Right ventricle myocardium superior (tissue), 1 donor: ENCODE measurements around the gene MFNG. TPM values are rescaled to one million over a fixed set of nuclear protein-coding genes. Genes with fewer than 3 reads are reported as not detected.
A peak's percentile ranks its signal among the peaks of the same experiment; 100 is the strongest.

Experiments
- ATAC-seq: fragments of 200-7000 bp; cut with Tn5 transposase; one replicate; pipeline ENCODE4 v1.9.1; 2020; ENCODE audit warnings: mild to moderate bottlenecking; ENCODE audit not compliant: poor library complexity
- DNase-seq: peaks from one replicate; pipeline ENCODE4 v3.0.0-alpha.2; 2020
- intact Hi-C: fragments of 100-400 bp; cut with DNase I; formaldehyde crosslinking; loops from one replicate; pipeline ENCODE4 v1.11.2; 2022
- total RNA-seq: library from RNA; stranded (reverse); fragmentation: NEBNext Ultra II Directional; extraction: Animal tissue kit (Norgen Biotek cat#: 25700); gene quantifications from one replicate; pipeline ENCODE4 v1.2.1, GENCODE V29; 2021
- donor health status: DM: no; HTN: yes; CAD: no; lungs with severe emphysema.

Gene MFNG
- total RNA-seq, 1 donor from 2014 or later, result 12.7 TPM

DNA sequence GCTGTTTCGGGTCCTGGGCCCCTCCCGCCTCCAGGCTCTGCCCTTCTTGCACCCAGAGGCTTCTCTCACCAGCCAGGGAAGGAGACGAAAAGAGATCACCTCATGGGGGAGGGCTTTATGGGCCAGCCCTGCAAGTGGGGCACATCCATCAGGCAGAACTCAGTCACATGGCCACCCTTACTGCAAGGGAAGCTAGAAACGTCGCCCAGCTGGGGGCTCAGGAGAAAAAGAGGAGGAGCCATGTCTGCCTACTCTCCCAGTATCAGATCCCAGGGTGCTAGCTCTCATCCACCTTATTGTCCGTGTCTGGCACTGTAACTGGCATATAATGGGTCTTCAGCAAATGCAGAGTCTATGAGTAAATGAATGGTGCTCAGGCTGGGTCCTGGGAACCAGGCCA is 24.2 kb downstream of the MFNG start:
- DNase-seq (no peak), ATAC-seq (no peak)
- intact Hi-C loops, result no loop called here

DNA sequence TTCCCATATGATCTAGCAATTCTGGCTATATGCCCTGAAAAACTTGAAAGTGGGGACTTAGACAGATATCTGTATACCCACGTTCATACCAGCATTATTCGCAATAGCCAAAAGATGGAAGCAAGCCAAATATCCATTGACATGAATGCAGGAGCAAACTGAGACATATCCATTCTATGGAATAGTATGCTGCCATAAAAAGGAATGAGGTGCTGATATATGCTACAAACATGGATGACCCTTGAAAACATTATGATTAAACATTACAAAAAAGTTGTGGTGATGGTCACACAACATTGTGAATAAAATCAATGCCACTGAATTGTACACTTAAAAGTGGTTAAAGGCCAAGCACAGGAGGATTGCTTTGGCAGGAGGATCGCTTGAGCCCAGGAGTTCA is 25.5 kb downstream of the MFNG start:
- ATAC-seq, result no peak
- intact Hi-C loops, result no loop called here
- no peak for DNase-seq

DNA sequence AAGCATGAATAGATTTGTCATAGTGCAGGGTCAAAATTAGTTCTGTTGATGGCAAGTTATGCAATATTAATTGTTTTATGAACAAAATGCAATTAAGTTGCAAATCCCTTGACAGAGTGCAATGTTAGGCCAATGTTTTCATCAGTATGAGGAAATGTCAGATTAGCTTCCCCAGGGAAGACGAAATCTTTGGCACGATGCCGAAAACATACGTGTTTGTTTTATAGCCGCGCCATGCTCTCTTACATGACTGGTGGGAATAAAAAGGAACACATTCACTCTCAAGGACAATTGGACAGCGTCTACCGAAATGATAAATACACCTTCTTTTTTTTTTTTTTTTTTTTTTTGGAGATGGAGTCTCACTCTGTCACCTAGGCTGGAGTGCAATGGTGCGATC is 27.0 kb downstream of the MFNG start:
- intact Hi-C loops, result no loop called here
- ATAC-seq (no peak), DNase-seq (no peak)

DNA sequence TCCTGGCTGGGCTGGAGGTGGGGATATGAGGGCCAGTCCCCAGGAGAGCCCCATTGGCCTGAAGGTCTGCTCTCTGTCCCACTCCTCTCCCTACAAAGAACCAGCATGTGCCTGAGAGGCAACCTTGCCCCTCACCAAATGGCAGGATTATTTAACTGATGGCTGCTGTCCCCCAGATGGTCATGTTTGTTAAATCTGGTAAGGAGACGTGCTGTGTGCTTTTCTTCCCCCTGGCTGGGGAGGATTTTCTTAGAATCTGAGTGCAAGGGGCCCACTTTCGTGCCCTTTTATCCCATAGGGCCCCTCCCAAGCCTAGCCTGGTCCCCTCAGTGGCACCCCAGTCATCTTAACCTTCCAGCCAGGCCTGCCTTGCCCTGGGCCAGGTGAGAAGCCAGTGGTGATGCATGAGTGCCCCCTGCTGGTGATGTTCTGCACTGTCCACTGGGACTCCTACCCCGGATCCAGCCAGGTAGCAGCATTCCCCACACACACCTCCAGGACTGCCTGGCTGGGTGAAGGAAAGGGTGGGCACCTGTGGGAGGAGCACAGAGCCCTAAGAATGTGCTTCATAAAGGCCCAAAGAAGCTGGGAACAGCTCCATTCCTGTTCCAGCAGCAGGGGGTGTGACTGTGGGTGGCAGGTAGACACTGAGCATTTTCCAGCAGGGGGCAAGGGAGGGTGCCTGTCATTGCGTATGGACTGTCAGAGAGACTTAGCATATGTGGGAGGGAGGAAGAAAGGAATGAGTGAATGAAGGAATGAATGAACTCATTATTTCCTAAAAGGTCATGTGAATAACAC is 28.9 kb downstream of the MFNG start:
- ATAC-seq (peak; percentile 82), DNase-seq (peak; percentile 77)
- intact Hi-C loops, result loop anchor here (2.0 kb wide), 1 partner anchor 140 kb away; no protein-coding TSS in a partner anchor

DNA sequence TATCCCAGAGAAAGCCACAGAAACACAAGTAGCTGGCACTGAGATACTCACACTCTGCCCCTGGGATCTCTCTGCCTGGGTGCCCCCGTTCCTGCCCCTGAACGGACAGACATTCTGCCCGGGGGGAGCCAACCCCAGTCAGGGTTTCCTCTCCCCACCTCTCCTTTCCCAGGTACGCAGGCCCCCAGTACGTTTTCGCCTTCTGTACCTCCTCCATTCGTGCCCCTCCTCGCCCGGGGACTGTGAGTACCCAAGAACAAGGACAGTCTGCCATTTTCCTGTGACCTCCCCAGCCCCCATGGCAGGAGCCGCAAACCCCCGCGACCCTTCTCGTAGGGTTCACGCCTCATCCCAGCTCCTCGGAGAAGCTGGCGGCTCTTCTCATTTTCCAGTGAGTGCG is 29.8 kb downstream of the MFNG start:
- ATAC-seq (no peak), DNase-seq (no peak)
- intact Hi-C loops, result loop anchor here (2.0 kb wide), 1 partner anchor 140 kb away; no protein-coding TSS in a partner anchor

DNA sequence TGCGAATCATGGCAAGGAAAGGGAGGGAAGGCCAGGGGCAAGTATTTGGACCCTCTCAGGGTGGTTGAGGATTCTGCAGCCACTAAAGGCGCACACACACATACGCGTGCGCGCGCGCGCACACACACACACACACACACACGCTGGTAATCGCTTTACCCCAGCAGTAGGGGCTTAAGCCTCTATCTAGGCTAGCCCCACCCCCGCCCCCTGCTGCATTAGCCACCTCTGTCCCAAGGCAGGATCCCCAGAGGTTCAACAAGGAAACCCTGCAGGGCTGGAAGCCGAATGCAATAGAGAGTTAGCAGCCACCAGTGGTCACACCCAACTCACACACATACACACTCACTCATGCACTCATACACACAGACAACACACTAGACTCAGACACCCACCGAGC is 30.3 kb downstream of the MFNG start:
- intact Hi-C loops, result loop anchor here (2.0 kb wide), 1 partner anchor 139 kb away; no protein-coding TSS in a partner anchor
- DNase-seq, result no peak
- ATAC-seq, result no peak

DNA sequence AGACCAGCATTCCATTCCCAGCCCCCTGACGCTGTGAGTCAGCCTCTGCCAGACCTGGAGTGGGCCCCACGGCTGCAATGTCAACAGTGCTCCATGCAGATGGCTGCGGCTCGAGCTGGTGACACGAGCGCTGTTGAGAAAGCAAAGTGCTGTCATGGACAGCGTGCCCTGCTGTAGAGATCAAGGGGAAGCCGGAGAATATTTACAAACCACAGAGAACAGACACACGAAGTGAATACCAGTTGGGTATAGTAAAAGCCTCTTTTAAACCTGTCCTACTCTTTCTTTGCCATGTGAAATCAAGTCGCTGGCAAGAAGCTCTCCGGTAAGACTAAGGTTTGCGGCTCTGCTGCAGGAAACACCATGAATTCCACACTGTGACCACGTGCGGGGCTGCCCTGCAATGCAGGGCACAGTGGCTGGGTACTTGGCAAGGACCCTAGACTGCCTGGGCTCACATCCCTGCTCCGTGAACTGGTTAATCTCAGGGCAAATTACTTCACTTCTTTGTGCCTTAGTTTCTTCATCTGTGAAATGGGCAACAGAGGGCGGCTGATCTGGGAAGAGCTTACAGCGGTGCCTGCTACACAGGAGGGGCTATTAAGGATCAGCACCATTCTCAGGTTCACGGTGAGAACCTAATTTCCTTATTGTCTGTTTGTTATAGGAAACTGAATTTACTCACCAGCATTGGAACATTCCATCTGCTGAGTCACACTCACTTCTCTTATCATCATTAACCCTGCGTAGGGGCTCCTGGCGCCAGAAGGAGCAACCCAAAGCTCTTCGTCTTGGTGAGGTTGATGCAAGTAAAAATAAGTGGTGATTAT is 31.1 kb downstream of the MFNG start:
- intact Hi-C loops, result no loop called here
- DNase-seq, result no peak
- ATAC-seq, result no peak

DNA sequence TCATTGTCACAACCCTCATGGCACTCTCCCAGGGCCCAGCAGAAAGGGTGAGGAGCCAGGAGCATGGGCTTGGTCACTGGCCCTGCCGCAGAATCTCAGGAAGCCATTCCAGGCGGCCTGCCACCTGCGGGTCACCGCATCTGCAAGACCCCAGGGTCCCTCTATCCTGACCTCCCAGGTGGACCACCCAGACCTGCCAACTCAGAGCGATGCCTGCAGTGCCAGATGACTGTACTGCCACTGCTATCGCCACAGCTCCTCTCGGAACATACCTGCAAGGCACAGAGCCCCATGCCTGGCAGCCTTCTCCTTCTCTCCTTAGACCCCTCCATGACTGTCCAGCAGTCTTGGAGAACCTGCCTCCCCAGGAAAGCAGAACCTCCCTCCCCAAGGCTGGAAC is 32.5 kb downstream of the MFNG start:
- ATAC-seq (no peak), DNase-seq (no peak)
- intact Hi-C loops, result no loop called here

DNA sequence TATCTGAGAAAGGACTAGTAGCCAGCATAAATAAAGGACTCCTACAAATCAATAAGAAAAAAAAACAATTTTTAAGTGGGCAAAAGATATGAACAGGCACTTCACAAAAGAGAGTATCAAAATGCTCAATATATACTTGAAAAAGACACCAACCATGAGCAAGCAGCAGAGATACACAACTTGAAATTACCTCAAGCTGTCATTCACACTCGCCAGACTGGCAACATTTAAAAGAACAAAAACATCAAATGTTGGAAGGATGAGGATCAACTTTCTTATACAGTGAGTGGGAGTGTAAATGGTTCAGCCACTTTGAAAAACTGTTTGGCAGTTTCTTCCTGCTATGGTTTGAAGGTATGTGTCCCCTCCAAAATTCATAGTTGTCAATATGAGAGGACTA is 35.0 kb downstream of the MFNG start:
- intact Hi-C loops, result no loop called here
- DNase-seq (no peak), ATAC-seq (no peak)

DNA sequence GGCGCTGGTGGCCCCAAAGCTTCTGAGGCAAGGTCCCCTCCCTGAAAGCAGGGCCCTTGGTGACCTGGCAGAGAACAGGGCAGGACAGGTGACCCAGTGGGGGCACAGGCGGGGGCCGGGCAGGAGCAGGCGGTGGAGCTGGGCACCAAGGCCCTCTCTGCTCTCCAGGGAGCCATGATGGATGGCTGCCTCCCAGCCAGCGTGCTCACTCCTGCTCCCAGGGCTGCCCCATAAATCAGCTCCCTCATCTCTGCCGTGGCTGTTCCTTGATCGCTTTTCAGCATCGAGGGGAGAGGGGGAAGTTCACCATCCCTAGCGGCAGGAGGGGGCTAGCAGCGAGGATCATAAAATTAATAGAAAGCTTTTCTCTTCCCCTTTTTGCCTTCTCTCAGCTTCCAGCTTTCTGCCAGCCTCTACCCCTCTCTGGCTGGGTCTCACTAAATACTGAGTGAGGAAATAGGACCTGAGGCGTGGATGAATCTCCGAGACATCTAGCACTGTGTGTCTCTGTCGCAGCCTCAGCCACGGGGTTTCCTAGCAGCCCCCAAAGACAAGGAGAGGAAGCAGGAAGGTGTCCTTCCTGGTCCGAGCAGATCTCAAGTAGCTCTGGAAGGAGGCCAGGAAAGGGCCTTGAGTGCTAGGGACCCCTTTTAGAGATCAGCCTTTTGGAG is 36.7 kb downstream of the MFNG start:
- DNase-seq, result no peak
- no peak for ATAC-seq
- intact Hi-C loops, result no loop called here

DNA sequence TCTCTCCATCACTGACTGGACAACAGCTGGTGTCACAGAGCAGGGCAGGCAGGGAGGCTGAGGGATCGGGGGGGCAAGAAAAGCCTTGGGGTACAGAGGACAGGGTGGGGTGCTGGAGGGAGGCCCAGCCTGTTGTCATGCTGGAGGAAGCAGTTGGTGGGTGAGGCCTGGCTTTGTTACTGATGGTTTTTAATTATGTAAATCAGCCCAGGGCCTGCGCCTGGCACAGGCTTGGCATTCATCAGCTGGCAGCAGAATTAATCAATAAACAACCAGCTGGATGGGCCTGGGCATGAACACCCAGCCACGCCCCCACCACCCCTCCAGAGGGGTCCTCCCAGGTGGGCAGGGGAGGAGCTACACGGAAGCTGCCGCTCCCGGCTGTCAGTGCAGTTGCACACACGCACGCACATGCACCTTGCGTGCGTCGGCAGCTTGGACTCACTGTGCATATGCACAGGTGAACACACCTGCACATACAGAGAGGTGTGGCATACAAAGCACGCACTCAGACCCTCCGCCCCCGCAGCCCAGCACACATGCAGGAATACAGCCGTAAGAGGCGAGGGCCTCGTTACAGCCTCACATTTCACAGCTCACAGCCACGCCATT is 37.6 kb downstream of the MFNG start:
- ATAC-seq (no peak), DNase-seq (no peak)
- intact Hi-C loops, result no loop called here

DNA sequence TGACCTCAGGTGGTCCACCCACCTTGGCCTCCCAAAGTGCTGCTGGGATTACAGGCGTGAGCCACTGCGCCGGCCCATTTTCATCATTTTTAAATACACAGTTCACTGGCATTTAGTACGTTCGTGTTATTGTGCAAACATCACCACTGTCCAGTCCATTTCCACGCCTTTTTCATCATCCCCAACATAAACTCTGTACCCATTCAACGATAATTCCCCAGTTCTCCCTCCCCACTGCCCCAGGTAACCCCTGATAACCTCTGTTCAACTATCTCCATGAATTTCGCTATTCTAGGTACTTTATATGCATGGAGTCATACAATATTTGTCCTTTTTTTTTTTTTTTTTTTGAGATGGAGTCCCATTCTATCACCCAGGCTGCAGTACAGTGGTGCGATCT is 40.7 kb downstream of the MFNG start:
- ATAC-seq, result no peak
- intact Hi-C loops, result no loop called here

DNA sequence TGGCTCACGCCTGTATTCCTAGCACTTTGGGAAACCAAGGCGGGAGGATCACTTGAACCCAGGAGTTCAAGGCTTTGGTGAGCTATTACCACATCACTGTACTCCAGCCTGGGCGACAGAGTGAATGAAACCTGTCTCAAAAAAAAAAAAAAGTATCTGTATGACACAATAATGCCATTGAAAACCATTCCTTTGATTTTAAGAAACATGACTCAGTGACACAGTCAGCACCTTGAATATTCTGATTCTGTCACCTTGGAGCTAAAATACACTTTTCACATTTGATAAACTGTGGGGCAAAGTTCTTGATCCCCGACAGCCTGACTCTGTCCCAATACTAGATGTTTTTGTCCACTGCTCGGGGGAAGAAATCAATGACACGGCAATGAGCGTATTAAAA is 42.2 kb downstream of the MFNG start:
- intact Hi-C loops, result no loop called here
- ATAC-seq, result no peak

More for the DNA sequence above, 40.7 kb downstream of the MFNG start:
- no peak for DNase-seq

DNA sequence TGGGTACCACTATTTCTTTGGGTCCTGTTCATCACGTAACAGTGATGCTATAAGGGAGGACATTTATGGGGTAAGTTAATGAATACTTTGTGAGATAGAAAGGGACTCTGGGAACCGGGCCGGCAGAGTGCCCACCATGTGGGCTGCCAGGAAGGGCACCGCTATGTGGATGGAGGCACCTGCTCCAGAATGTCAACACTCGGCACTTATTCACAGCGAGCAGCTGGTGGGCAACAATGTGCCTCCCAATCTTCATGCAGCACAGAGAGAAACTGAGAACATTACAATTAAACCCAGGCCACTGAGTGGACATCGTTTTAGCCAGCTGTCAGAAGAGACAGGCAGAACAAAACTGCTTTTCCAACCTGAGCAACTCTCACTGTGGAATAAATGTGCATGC is 43.1 kb downstream of the MFNG start:
- DNase-seq (no peak), ATAC-seq (no peak)
- intact Hi-C loops, result no loop called here

More for the DNA sequence above, 42.2 kb downstream of the MFNG start:
- no peak for DNase-seq

DNA sequence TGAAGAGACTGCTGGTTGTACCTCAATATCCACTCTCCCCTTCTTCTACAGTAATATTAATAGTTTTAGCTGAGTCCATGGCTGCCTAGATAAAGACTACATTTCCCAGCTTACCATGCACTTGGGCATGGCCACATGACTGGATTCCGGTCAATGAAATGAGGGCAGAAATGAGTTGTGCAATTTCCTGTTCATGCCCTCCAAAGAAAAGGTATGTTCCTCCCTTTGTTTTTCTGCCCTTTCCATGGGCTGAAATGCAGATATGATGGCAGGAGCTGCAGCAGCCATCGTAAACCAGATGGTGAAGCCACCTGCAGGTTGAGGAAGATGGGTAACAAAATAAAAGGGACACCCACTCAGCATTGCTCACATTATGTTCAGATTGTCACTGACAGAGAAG is 43.6 kb downstream of the MFNG start:
- intact Hi-C loops, result no loop called here
- ATAC-seq (no peak), DNase-seq (no peak)

DNA sequence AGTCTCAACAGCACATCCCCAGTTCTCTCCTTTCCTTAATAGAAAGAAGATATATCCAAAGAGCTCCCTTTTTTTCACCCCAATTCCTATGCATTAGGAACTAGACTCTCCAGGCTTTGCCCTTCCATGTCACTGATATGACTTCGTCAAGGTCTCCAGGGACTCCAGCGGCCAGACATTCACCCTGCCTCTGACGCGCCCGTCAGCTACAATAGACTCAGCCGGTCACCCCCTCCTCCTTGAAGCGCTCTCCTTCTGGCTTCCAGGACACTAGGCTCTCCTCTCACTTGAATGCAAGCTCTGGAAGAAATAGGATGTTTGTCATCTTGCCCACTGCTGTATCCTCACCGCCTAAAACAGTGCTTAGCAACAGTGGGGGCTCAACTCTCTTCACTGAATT is 44.0 kb downstream of the MFNG start:
- intact Hi-C loops, result no loop called here
- DNase-seq, result no peak
- ATAC-seq, result no peak

DNA sequence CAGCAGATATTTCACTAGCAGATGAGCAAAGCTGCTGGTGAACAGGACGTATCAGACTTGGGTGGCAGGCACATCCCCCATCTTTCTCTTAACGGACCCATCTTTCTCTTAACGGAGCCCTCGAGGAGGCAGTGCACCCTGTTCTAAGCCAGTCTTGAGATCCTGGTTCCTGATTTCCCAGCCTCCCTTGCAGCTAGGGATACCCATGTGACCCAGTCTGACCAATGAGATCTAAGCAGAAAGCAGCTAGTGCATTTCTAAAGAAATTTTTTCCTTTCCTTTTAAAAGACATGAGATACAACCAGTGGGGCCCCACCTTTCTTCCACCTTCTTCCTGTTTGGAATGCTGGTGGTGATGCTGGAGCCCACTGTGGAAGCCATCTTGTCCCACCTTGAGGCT is 45.3 kb downstream of the MFNG start:
- ATAC-seq (no peak), DNase-seq (no peak)
- intact Hi-C loops, result no loop called here

DNA sequence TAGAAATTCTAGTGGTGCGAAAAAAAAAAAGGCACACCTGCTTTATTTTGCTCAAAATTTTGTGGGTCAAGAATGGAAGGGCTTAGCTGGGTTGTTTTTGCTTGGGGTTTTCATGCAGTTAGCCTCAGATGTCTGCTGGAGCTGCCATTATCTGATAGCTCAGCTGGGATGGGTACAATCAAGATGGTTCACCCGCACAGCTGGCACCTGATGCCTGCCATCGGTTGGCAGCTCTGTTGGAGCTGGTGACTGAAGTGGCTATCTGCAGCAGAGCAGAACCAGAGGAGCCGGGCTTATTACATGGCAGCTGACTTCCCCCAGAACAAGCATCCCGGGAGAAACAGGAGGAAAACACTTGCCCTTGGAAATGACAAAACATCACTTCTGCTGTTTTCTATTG is 46.8 kb downstream of the MFNG start:
- DNase-seq, result no peak
- ATAC-seq, result no peak
- intact Hi-C loops, result no loop called here

DNA sequence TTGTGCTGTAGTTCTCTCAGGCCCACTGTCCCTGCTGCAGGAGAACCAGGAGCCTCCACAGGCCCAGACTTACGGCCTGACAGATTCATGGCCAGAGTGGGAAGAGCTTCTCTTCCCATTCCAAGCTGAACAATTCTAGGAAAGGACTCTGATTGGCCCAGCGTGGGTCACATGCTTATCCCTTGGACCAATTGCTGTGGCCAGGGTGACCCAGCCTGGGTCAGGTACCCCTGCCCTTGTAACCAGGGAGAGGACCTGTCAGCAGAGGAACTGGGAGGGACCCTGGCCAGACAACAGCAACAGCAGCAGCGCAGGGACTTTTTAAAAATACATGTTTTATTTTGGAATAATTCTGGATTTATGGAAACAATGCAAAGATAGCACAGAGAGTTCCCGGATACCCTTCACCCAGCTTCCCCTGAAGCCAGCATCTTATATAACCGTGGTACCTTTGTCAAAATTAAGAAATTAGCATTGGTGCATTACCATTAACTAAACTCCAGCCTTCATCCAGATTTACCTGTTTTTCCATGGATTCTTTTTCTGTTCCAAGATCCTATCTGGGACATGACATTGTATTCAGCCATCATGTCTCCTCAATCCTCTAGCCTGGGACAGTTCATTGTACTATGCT is 50.1 kb downstream of the MFNG start:
- intact Hi-C loops, result no loop called here
- no peak for ATAC-seq
- no peak for DNase-seq
